ENCODE measurements around the gene CD9.
A peak's percentile ranks its signal among the peaks of the same experiment; 100 is the strongest.
"Not testable (repeated sequence)": the region's sequence is repeated elsewhere in the genome, so short reads cannot be mapped to it uniquely, and the experiment has no call there.

Gene CD9

DNA sequence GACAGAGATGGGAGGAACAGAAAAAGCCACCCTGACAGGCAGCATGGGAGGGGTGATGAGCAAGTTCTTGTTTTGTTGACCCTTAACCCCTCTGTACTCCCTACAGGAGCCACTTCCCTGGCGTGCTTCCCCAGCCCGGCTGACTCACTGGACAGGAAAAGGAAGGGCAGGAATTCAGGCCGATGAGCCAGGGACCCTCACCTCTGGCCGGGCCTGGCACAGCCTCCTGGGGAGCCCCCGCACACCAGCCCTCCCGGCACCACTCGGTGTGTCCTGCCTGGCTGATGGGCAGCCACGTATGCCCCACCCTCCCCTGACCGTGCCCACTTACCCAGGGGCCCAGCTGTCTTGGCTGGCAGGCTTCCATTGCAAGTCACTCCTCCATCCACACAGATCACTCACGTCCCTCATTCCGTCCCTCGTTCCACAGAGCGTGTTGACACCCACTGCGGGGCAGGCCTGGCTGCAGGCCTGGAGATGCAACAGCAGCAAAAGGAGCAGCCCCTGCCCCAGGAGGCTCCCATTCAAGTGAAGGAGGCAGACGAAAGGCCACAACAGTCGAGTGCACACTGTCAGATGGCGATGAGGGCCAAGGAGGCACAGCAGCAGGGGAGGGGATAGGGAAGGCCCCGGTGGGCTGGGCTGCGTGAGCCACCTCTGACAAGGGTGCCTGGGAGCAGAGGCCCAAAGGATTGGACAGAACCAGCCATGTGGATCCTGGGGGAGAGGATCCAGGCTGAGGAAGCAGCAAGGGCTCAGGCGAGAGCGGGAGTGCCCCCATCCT, 19.7 kb upstream of the CD9 start:
- no peak for DNase-seq

DNA sequence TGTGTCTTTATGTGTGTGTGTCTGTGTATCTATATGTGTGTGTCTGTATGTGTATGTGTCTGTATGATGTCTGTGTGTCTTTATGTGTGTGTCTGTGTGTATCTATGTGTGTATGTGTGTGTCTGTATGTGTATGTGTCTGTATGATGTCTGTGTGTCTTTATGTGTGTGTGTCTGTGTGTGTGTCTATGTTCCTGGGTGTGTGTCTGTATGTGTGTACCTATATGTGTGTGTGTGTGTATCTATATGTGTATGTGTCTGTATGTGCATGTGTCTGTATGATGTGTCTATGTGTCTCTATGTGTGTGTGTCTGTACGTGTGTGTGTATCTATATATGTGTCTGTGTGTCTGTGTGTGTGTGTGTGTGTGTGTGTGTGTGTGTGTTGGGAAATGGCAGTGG, 19.0 kb upstream of the CD9 start:
- no peak for DNase-seq

DNA sequence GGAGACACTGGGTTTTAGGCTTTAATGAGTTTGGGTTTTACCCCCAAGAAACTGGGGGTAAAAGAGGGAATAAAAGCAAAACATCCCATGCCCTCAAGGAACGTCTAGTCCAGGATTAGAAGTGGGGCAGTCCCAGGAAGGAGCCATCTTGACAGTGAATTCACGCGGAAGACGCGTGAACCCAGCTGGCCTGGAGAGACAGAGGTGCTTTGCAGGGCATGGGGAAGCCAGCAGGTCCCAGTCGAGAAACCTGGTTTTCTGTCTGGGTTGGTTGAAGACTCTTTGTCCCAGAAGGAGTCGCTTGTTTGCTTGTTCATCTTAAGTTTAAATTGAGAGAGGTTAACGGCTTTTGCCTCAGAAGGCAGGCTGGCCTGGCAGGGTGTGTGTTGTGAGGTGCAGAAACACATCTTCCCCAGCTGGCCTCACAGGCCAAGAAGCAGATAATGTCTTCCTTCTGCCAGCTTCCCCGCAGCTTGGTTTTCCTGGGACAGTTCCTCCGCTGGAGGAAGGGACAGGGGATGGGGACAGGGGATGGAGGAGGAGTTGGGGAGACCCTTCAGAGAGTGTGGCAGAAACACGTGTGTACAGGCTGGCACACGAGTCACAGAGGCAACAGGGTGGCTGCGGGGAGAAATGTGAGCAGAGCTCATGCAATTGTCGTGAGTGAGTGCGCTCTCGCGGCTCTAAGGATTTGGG, 18.5 kb upstream of the CD9 start:
- DNase-seq, result no peak

DNA sequence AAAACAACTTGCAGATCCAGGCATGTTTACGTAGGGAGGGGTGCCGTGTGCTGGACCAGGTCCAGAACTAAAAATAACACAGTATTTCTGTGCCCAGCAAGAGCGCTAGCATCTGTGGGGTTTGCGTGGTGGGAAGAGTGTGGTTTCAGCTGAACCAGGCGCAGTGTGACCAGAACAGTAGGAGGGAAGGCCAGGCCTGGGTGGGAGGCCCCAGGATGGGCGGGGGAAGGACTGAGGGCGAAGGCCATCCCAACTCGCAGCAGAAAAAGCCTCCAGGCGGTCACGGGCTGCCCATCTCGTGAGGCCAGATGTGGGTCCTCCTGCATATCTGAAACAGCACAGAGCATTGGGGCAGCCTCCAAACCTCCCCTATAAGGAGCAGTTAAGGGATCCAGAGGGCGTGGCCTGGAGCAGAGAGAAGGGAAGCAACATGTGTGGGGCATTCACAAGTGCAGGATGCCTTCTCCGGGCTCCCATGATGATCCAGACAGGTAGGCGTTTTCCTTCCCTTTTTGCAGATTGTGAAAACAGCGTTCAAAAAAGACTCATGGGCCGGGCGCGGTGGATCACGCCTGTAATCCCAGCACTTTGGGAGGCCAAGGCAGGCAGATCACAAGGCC, 17.8 kb upstream of the CD9 start:
- no peak for DNase-seq

DNA sequence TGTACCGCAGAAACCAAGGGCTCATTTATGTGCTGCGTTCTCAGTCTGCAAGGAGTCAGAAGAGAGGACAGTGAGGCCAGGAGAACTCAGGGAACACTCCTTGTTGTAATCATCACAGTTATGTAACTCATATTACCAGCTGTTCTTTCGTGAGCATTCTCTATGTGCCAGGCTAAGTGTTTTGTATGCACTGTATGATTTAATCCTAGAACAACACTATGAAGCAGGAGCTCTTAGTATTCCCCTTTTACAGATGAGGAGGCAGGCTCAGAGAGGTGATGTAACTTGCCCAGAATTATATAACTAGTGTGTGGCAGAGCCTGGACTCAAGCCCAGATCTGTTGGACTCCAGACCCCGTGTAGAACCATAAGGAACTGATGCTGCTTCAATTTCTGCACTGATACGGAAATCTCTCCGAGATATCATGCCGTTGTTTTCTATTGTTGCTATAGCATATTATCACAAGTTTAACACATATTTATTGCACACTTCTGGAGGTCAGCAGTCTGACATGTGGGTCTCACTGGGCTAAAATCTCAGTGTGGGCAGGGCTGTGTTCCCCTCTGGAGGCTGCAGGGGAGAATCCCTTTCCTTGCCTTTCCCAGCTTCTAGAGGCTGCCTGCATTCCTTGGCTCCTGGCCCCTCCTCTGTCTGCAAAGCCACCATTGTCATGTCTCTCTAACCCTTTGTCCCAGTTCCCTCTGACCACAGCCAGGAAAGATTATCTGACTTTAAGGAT, 16.3 kb upstream of the CD9 start:
- no peak for DNase-seq

DNA sequence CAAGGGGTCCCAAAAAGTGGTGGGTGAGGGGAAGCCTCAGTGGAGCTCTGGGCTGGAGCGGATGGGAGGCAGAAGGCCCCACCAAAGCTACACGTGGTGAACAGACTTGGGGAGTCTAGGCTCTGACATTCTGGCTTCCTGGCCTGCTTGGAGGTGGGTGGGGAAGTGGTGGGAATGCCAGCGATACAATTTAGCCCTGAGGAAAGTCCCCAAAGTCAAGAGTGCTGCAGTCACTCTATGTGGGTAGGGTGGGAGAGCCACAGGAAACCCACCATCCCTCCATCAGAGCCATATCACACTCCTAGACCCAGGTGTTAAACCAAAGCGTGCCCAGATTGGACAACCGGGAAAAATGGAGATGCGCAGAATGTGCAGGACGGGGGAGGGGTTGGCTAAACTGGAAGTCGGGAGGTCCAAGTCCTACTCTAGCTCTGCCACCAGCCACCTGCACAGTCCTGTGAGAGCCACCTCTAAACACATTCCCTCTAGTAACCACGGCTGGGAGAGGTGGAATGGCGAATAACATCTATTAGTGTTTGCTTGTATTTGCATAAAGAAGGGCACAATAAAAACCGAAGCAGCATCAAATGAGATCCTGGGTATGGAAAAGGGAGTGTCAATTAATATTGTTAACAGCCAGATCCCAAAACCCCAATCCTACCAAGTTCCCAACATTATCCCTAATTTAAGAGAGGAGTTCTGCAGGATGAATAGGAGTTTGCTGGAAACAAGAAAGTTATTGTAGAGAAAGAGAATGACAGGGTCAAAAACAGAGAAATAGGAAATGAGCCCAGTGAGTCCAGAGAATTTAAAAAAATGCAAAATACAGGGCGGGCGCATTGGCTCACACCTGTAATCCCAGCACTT, 14.0 kb upstream of the CD9 start:
- no peak for DNase-seq

DNA sequence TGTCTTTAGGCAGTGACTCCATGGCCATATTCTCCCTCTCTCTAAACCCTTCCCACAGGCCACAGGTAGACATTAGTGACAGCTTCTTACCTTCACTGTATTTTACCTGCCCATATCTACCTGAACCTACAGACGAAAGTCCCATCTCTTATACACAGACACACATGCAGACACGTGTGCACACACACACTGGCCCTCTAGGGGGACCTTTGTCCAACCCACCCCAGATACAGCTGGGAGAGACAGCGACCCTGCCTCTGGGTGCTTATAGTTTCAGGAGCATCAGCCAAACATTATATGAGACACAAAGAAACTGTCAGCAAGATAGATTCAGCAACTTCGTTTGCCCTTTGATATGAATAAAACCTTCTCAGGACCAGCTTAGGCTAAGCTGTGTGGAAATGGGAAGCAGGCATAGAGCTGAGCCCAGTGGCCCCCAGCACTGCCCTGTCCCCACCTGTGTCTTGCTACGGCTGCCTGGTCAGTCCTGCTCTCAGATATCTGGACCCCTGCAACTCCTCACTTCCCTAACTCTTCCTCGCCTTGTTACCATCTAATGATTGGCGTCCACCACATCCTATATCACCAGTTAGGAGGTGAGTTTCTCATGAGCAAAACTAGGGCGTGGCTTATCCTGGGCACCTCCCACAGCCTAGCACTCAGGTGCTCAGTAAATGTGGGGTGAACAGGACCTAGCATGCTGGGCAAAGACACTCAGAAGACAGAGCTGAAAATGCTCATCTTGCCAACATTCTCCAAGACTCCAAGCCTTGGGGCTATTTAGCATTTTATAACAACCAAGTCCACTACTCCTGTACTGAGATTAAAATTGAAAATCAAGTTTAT, 12.0 kb upstream of the CD9 start:
- DNase-seq, result no peak

DNA sequence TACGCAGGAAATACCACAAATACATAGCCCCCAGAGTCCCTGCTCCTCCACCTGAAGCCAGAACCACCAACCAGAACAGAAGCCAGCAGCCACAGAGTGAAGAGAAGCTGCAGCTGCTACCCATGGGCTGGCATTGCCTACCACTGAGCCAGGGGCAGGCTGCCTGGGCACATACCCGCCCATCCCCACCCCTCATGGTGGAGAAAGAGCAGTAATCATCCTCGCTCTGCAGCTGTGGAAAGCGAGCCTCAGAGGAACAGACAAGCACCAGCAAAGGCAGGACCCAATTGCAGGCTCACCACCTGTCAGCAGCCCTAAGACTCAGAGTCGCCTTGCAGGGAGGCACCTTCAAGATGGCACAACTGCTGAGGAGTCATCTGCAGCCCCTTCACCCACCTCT, 11.2 kb upstream of the CD9 start:
- DNase-seq, result no peak

DNA sequence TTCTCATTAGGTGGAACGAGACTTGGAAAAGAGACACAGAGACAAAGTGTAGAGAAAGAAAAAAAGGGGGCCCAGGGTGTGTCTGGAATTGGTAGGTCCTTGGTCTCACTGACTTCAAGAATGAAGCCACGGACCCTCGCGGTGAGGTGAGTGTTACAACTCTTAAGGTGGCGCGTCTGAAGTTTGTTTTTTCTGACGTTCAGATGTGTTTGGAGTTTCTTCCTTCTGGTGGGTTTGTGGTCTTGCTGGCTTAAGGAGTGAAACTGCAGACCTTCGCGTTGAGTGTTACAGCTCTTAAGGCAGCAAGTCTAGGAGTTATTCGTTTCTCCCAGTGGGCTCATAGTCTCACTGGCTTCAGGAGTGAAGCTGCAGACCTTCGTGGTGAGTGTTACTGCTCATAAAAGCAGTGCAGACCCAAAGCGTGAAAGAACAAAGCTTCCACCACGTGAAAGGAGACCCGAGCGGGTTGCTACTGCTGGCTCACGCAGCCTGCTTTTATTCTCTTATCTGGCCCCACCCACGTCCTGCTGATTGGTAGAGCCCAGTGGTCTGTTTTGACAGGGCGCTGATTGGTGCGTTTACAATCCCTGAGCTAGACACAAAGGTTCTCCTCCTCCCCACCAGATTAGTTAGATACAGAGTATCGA, 10.1 kb upstream of the CD9 start:
- DNase-seq, result not testable (repeated sequence)

DNA sequence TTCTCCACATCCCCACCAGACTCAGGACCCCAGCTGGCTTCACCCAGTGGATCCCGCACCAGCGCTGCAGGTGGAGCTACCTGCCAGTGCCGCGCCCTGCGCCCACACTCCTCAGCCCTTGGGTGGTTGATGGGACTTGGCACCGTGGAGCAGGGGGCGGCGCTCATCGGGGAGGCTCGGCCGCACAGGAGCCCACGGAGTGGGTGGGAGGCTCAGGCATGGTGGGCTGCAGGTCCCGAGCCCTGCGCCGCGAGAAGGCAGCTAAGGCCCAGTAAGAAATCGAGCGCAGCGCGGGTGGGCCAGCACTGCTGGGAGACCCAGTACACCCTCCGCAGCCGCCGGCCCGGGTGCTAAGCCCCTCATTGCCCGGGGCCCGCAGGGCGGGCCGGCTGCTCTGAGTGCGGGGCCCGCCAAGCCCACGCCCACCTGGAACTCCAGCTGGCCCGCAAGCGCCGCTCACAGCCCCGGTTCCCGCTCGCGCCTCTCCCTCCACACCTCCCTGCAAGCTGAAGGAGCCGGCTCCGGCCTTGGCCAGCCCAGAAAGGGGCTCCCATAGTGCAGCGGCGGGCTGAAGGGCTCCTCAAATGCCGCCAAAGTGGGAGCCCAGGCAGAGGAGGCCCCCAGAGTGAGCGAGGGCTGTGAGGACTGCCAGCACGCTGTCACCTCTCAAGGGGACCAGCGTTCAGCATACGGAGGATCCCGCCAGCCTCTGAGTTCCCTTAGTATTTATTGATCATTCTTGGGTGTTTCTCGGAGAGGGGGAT, 9.3 kb upstream of the CD9 start:
- not testable (repeated sequence) for DNase-seq

DNA sequence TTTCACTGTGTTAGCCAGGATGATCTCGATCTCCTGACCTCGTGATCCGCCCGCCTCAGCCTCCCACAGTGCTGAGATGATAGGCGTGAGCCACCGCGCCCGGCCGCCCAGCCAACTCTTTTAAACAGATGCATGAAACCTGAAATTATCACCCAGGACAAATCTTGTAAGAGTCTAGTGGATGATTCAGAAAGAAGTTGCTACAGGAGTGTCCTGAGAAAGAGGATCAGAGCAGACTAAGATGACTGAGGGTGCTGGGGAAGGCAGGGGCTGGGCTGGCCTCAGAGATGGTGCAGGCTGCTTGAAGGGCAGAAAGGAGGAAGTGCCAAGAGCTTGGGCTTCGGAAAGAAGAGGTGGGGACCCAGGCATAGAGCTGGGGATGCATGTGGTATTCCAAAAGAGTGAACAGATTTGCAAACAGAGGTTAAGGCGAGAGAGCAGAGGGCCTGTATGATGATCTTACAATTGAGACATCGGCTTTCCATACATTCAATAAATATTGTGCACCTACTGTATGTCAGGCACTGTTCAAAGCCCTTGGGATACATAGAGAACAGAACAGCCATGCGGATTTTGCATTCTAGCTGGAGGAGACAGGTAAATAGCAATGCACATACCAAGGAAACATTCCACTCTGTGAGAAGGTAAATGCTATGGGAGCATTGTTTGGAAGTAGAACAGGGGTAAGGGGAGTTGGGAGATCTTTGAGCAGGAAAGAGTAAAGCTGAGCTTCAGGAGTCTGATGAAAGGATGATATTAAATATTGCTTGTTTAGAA, 7.4 kb upstream of the CD9 start:
- DNase-seq, result no peak

DNA sequence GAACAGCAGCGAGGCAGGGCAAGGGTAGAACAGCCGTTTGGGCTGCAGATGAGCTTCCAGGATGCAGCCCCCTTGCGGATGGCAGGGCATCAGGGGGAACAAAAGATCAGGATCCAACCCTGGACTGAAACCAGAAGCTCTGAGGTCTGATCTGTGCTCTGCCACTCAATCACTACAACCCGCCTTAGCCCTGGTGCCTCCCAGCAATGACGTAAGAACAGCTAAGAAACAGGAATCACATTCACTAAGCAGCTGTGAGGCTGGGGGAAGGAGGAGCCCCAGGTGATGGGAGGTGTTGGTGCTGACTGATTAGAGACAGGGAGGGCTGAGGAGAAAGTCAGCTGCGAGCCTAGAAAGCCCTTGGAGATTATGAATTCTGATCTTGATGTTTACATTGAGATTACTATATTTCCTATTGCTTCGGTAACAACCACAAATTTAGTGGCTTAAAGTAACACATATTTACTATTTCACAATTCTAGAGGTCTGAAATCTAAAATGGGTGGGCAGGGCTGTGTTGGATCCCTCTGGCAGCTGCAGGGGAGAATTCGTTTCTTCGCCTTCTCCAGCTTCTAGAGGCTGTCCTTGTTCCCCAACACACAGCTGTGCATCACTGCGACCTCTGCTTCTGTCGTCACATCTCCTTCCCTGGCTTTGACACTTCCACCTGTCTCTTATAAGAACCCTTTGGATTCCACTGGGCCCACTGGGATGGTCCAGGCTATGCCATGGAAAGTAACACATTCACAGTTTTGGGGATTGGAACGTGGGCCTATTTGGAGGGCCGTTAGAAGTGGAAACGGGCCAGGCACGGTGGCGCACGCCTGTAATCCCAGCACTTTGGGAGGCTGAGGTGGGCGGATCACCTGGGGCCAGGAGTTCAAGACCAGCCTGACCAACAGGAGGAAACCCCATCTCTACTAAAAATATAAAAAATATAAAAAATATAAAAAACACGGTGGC, 6.1 kb upstream of the CD9 start:
- DNase-seq, result no peak

DNA sequence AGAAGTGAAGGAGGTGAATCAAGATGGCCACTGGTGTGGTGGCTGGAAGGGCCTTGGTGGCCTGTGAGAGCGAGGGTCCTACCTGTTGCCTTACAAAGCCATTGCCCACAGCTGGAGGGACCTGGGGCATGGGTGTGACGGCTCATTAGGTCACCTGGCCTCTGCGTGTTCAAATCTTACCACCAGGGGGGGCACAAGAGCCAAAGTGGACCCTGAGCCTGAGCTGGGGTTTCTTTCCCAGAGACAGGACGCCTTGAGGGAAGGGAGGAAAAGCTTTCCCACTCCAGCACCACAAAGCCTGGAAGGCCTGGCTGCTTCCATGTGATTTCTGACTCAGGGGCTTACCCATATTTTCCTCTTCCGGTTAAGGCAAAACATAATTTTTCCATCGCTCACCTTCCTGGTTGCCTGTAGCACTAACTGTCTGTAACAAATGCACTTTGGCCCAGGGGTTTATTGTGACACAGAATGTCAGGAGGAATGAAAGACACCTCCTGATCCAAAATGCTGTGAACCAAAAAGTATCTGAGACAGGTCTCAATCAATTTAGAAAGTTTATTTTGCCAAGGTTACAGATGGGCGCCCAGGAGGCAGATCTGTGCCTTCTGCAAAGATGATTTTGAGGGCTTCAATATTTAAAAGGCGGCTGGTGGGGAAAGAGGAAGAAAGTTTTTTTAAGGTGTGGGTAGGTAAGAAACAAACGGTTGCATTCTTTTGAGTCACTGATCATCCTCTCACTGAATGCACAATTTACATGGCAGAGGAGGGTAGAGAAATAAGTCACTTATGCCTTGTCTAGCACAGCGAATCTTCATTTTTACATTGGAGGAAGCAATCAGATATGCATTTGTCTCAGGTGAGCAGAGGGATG, 4.3 kb upstream of the CD9 start:
- peak; percentile 82 for DNase-seq

DNA sequence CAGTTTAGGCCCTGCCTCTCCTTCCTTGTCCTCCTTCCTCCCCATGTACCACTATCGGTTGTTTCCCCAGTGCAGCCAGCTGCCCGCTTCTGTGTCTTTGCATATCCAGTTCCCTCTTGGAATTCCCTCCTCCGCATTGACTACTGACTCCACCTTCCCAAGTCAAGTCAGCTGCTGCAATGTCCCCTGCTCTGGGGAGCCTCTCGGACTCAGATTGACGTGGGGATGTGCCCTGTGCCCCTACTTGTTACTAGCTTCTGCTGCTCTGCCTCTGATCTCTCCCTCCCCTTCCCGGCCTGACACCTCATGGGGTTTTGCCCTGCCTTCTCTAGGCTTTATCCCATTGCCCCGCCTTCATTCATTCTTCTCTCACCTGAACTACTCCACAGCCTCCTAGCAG, 2.1 kb upstream of the CD9 start:
- no peak for DNase-seq

DNA sequence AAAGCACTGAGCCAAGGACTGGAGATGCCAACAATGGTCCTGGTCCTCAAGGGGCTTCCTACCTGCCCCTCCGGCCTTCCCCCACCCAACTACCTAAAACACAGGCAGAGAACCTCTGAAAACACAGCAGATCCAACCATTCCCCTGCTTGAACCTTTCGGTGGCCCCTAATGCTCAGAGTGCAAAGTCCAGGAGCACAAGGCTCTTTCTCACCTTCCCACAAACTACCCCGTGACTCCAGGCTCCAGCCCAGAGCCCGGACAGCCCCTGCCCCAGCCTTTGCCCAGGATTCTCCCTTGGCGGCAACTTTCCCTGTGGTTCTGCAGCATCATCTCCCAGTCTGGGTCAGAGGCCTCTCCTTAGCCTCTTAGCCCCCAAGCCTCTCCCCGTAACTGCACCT, 1.6 kb upstream of the CD9 start:
- no peak for DNase-seq

DNA sequence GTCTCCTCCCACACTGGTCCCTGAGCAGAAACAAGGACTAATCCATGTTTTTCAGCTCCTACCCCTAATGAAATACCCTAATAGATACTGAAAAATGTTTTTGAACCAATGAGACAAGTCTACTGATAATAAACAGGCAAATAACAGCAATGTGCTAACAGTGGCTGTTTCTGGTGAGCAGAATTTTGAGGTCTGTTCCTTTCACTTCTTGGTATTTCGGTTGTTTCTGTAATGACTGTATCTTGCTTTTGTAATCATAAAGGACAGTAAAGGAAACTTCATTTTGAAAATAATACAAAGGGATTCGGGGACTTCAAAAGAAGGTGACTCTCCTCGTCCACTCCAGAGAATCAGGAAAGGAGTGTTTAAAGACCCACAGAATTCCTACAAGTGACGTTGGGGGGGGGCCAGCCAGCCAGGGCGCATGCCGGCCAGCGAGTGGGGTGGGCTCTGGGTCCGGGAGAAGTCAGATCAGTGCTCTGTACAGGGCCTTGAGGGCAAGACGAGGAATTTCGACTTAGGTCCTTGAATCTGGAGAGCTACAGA, 1.1 kb upstream of the CD9 start:
- DNase-seq, result no peak
